GM18519 (cell line): ENCODE measurements around the gene ALDH3A2.

Experiments
- ATAC-seq: cut with Tn5 transposase; IDR thresholded peaks from one replicate; pipeline ENCODE4 v1.9.1; 2021; ENCODE audit warnings: mild to moderate bottlenecking, moderate library complexity; ENCODE audit not compliant: unreplicated experiment, low FRiP score

ALDH3A2 gene

DNA sequence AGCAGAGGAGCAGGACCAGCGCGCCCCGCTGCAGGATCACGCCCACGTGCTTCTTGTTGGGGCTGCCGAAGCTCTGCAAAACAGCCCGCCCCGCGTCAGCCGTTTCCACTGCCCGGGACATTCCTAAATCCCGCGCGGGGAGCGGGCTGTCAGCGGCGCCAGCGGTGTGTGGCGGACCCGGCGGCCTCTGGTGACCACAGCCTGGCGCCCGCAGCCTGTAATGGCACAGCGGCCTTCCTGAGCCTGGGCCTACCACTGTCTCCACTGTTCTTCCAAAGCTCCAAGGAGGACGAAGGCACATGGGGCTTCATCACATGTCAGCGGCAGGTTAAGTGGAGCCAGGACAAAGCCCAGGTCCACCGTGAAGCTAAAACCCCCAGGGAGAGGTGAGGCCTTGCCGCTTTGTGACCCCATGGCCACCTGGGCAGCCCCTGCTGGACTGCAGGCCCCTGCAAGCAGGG, 65.4 kb downstream of the ALDH3A2 start:
- ATAC-seq: no peak

DNA sequence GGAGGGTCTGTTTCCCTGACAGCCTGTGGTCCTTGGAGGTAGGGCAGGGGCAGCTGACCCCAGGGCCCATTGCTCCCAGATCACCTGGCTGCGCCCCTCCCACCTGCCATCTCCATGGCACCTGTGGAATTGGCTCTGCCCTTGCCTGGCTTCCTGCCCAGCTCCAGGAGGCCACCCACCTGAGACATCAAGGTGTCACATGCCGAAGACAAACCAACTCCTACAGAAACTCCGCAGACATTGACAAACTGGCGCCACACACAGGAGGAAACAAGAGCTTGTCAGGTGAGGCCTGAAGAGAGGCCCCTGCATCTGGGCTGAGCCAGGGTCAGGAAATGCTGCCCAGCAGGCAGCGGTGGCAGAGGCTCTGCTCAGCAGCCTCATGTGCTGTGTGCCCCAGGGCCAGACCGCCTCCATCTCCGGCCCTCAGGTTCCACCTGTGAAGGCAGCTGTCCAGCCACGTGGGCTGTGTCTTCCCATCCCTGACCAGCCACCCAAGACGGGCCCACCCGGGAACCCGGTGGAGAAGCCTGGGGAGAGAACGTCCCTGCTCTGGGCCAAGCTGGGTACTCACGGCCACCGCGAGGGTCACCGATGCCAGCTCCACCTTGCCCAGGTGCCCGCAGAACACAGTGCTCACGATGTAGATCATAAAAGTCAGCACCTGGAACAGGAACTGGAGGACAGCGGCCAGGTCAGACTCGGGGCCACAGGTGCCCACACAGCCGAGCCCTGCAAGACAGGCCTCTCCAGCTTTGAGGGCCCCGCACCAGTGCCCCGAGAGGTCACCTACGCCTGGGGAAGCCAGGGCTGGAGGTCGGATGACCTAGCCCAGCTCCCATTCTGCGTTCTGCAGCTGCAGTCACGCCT, 66.2 kb downstream of the ALDH3A2 start:
- no peak for ATAC-seq

DNA sequence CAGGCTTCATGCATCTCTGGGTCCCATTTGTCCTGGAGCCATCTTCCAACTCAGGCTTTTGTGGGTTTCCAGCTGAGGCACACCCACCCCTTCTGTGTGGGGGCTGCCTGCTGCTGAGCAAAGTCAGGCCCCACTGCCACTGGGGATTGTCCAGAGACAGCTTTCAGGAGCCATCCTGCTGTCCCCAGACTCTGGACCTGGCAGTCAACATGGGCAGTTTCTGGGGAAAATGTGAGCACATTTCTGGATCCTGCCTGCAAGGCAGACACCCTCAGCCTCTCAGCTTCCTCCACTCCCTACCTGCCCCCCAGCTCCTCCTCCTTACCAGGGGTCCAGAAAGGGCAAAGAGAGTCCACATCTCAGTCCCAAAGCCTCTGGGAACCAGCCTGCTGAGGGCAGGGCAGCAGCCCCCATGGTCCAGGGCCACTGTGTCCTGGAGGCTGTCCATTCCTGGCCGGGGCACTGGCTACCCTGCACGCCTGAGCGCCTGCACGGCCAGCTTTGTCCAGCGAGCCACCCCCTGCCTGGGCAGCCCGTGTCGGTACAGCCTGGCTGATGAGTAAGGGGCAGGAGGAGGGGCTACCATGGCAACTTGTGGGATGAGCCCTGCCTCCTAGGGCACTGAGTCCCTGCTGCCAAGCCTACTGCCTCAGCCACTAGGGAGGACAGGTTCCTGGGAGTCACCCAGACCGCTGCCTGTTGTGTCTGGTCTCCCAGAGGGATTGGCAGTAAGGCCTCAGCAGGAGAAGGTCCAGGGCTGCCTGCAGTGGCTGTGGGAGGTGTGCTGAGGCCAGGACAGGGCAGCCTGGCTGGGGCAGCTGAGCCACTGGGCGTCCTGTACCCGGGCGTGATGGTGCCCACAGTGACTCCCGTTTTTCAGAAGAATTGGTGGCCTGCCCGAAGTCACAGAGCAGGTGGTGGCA, 67.8 kb downstream of the ALDH3A2 start, which contains the start of gene SLC47A2:
SLC47A2 (minus strand) TSS at position 477 of the 923 bp plus-strand sequence; CDS start at position 448, 29 bp downstream.
- ATAC-seq: no peak

DNA sequence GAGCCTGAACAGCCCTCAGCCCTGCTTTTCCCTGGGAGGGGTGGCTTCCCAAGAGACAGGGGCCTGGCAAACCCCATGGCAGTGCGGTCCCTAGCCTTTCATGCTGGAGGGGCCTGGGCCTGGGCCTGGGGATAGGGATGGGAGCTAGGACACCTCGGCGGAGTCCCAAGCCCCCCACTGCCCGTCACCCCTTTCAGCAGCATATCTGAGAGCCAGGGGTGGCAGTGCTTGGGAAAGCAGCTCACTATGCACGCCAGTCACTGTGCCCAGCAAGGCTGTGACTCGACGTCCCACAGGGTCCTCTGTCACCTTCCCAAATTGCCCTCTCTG, 68.4 kb downstream of the ALDH3A2 start:
- no peak for ATAC-seq

DNA sequence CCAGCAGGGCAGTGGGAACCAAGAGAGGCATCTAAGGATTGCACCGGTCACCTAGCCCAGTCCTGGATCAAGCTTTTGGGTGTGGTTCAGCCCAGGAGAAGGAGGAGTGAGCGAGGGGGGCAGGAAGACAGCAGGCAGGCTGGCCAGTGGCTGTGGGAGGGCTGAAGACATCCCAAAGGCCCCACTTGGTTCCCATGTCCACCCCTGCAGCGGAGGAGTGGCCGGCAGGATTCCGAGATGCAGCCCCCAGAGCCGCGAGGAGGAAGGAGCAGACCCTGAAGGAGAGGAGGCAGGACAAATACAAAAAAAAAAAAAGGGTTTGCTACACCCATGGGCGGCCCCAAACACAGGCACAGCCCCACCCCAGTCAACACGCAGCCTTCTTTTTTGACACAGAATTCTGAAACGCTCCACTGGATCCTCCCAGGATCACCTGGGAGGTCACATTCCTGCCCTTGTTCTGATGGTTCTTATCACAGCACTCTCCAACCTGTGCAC, 68.9 kb downstream of the ALDH3A2 start:
- no peak for ATAC-seq

DNA sequence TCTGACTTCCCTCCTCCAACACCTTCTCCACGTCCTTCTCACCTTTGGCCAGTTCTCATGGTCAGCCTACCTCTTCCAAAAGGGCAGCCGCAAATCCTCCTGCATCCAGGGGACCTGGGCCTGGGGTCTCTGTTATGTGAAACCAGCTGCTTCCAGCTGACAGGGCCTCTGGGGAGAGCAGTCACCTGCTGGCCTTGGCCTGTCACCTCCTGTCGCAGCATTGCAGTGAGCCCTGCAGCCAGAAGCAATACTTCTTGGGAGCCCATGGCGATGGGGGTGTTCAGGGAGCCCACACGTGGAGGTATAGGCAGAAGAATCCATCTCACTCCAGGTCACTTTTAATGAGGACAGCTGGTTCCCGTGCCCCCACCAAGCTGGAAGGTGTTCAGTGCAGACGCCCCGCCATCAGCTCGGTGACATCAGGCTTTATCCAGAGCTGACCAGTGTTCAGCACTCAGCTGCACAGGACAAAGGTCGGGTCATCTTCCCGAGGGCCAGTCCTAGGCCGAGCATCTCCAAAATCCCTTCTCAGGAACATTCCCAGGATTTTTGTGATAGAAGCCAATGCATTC, 69.6 kb downstream of the ALDH3A2 start:
- no peak for ATAC-seq

DNA sequence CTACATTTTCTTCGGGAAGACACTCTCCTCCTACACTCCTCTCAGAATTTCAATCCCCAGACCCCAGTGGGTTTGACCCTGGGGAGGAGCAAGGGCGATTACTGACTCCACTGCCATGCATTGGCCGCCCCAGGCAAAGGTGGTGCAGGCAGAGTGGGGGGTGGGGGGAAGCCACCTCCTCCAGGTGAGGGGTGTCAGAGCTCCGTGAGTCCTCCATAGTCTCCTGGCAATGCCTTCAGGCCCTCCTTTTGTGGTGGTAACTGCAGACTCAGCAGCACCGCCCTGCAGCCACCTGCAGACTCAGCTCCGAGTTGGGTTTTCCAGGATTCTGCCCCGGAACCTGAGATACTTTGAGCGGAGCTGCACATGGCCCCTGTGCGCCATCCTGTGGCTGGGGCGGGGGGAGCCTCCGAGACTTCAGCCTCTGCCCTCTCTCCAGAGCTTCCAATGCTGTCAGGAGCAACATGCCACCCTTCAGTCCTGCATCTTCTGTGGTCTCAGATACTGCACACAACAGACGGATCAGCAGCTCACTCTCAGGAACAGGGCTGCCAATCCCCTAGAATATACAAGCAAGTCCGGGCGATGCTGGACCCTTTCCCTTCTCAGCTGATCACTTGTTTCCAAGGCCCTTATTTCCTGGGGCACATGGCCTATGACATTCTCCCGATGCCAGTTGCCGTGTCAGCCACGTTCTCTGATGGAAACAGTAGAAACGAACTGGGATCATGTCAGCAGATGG, 70.2 kb downstream of the ALDH3A2 start:
- no peak for ATAC-seq

DNA sequence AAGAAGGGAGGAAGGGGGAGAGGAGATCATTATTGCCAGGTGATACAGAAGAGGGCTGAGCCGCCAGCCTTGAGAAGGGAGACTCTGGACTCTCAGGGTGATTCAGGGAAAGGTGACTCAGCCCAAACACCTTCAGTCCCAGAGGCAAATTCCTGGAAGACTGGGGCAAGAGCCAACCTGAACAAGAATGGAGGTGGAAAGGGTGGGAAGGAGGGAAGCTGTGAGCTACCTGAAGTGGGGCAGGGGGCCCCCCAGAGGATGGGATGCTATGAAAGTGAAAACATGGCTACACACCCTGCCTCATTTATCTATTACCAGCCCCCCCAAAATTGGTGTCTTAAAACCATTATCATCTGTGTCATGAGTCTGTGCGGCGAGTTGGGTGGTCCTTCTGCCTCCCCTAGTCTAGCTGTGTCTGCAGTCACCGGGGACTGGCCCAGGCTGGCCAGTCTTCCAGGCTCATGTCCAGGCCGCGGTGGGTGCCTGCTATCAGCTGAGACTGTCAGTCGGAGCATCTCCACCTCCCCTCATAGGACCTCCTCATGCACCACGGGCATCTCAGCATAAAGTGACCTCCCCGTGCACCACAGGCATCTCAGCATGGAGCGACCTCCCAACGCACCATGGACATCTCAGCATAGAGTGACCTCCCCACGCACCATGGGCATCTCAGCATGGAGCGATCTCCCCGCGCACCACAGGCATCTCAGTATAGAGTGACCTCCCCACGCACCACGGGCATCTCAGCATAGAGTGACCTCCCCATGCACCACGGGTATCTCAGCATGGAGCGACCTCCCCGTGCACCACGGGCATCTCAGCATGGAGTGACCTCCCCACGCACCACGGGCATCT, 71.0 kb downstream of the ALDH3A2 start:
- no peak for ATAC-seq

DNA sequence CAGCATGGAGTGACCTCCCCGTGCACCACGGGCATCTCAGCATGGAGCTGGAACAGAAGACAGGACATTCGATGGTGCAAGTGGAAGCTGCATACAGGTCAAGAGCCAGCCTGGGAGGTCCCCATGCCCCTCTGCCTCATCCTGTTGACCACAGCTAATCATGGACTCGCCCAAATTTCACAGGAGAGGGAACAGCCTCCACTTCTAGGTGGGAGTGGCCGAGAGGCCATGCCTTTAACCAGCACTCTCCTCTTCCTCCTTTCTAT, 71.6 kb downstream of the ALDH3A2 start:
- ATAC-seq: no peak

DNA sequence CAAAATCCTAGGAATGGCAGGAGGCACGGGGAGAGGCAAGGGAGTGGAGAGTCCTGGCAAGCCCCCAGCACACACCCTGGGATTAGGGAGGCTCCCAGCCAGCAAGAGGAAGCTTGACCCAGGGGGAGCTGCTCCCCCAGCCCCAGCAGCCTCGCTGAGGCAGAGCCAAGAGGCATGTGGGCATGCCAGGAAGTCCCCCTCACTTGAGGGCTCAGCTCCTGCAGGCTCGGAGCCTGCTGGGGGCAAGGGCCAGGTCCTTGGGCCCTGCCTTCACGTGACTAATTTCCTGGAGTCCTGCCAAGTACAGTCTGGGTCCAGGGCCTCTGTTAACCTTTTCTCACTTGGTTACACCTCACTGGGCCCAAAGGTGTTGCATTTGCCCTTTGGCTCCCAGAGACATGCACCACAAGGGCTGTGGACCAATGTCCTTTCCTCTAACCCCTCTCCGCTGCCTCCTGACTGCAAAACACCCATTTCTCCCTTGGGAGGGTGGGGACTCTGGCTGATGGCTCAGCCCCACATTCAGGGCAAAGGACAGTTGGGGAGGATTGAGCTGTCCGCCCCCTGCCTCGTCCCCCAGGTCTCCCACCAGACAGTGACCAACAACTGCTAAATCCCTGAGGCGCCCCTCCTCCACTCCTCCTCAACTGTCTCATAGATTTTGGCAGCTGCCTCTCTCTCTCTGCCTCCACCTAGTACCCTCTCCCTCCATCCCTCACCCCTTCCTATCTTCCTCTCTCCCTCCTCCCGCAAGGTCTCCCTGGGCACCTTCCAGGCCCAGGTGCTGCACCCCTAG, 72.3 kb downstream of the ALDH3A2 start:
- no peak for ATAC-seq

DNA sequence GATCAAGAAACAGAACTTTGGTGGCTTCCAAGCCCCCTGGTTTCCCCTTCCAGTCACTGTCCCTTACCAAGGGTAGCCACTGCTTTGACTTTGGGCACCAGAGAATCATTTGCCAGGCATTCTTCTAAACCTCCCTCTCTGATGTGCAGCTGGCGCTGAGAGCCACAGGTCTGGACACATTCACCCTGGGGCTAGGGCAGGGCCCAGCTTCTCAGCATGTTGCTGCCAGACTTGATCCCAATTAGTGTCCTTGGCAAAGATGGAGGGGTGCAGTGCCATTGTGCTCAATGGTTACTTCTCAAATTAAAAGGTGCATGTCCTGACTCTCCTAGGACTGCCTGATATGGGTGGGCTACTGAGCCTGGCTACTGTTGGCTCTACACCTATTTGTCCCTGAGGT, 75.4 kb downstream of the ALDH3A2 start:
- ATAC-seq: no peak

DNA sequence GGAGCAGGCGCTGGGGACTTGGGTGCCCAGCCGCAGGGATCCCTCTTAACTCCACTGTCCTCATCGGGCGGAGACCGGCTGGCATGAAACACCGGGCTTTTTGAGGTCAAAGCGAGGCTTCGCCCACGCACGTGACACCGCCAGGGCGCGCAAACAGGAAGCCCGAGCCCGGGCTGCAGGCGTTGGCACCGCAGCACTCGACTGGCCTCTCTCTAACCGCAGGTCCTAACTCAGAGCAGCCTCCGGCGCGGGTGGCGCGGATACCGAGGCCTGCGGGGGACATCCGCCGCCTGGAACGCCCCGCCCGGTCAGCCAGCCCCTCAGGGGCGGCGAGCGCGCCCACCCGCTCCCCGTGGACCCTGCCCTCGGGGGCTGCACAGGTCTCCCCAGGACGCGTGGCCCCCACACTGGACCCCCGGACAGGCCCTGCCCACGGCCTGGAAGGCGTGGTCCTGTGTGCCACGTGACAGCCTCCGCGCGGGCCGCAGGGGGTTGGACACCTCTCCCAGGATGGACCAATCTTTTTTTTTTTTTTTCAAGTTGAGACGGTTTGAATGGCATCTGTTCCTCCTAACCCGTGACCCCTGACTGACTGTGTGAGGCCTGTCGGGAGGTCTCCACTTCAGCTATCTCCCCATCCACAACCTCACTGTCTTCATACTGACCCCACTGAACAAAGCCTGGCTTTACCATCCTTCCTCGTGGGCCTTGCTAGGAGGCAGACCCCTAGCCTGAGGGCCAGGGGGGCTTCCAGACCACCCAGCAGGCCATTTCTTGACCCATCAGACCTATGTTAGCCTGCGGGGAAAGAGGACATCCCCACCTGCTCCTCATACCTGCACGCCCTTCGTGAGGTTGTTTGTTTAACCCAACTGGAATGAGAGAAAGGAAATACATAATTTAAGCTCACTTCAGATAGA, 76.2 kb downstream of the ALDH3A2 start:
- no peak for ATAC-seq

DNA sequence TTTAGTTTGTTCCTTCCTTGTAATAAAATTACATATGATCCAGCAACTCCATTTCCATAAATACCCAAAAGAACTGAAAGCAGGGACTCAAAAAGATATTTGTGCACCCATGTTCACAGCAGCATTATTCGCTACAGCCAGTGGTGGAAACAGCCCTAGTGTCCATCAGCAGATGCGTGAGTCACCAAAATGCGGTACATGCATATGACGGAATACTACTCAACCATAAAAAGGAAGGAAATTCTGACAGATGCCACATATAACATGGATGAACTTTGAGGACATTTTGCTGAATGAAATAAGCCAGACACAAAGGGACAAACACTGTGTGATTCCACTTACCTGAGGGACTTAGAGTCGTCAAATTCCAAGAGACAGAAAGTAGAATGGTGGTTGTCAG, 76.9 kb downstream of the ALDH3A2 start:
- ATAC-seq: no peak

DNA sequence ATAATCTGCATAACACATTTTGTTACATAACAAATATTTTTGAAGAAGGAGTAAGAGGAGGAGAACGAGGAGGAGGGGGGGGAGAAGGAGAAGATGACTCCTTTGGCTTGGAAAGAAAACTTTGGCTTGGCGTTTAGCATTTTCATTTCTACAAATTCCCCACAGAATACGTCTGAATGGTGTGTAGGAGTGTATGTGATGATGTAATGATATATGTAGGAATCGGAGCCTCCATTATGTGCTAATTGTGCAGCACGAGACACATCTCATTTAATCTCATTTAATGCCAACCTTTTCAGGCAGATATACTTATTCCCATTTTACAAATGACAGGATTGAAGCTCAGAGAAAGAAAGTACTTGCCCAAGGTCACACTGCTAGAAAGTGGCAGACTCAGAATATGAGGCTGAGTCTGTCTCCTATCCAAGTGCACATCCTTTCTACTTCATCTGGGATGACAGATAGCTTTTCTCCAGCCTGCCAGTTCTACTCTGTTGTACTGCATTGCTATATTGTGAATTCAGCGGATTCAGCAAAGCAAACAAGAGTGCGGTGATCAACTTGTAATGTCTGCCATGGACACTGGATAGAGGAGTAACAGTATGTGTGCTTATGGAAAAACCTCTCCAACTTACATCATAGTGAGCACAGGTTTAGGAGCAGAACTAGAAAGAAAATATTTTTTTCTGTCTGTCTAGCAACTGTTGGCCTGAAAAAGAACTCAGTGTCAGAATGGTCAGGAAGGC, 78.3 kb downstream of the ALDH3A2 start:
- no peak for ATAC-seq
